Fibroblast of villous mesenchyme (primary cell): Measurements from ENCODE around the gene DCHS1. TPM values are rescaled to one million over a fixed set of nuclear protein-coding genes. Genes with fewer than 3 reads are reported as not detected.
"Not testable (repeated sequence)": the region's sequence is repeated elsewhere in the genome, so short reads cannot be mapped to it uniquely, and the experiment has no call there.

Source experiments
- DNase-seq: peaks from one replicate; pipeline ENCODE4 v3.0.0-alpha.2; 2010; ENCODE audit warnings: low read depth
- H3K4me3 ChIP-seq: 2 replicates; pipeline ENCODE4 v1.5.1; 2011; ENCODE audit warnings: low read depth, mild to moderate bottlenecking, low read length
- CTCF ChIP-seq: IDR thresholded peaks from 2 replicates; pipeline ENCODE4 v1.5.1; 2012; ENCODE audit warnings: low read depth, mild to moderate bottlenecking, low read length; ENCODE audit not compliant: insufficient read depth
- total RNA-seq: library from RNA; depleted of rRNA; stranded (reverse); fragments of >200 nt; gene quantifications from 2 replicates; pipeline ENCODE4 v1.2.3, GENCODE V29; 2012

Gene DCHS1
- total RNA-seq, 1 donor = 33.7 TPM

GRCh38 chr11:6693342-6694228, 38.0 kb upstream of the DCHS1 start:
- DNase-seq = peak; percentile 82
- TF ChIP-seq CTCF = no peak
- no peak overlapping the region for H3K4me3 ChIP-seq

- no peak for TF ChIP-seq CTCF
- H3K4me3 ChIP-seq = no peak overlapping the region
- DNase-seq = no peak
These were observed 36.5 kb upstream of the DCHS1 start for GRCh38 chr11:6692128-6692527.

GRCh38 chr11:6690431-6691132, 35.0 kb upstream of the DCHS1 start:
- not testable (repeated sequence) for H3K4me3 ChIP-seq, DNase-seq

- no peak for DNase-seq
- no peak for TF ChIP-seq CTCF
- H3K4me3 ChIP-seq = no peak overlapping the region
These were observed 32.3 kb upstream of the DCHS1 start for GRCh38 chr11:6687876-6688275.

GRCh38 chr11:6686006-6686405, 30.4 kb upstream of the DCHS1 start:
- no peak overlapping the region for H3K4me3 ChIP-seq
- DNase-seq = no peak
- no peak for TF ChIP-seq CTCF

GRCh38 chr11:6684068-6684467, 28.5 kb upstream of the DCHS1 start:
- H3K4me3 ChIP-seq, DNase-seq: not testable (repeated sequence)

GRCh38 chr11:6682936-6683861, 27.6 kb upstream of the DCHS1 start, which contains the start of gene MRPL17:
Gene MRPL17, minus strand, starts transcription at chr11:6683340. Its CDS starts 44 bp downstream, at chr11:6683296.
- peak; percentile 99 for DNase-seq
- TF ChIP-seq CTCF = peak; percentile 91
- peak within 1 kb of the TSS; percentile 99 for H3K4me3 ChIP-seq
